Activated T-helper 17 cell treated with anti-CD3 and anti-CD28 coated beads, Interleukin-2, amount 50 U/mL, for 72 hours (primary cell): ENCODE data around the gene SLC9A9. TPM values are rescaled to one million over a fixed set of nuclear protein-coding genes. Genes with fewer than 3 reads are reported as not detected.

Experiments used
- ATAC-seq: fragments of 150-1000 bp; cut with Tn5 transposase; replicated peaks from 2 replicates; pipeline ENCODE4 v1.10.0; 2021; ENCODE audit warnings: mild to moderate bottlenecking, moderate library complexity
- H3K27ac Mint-ChIP-seq: one replicate; pipeline ENCODE4 v1.8.0; 2022; ENCODE audit warnings: mixed read lengths
- H3K27me3 Mint-ChIP-seq: one replicate; pipeline ENCODE4 v1.8.0; 2022; ENCODE audit warnings: mixed read lengths
- H3K36me3 Mint-ChIP-seq: one replicate; pipeline ENCODE4 v1.8.0; 2022; ENCODE audit warnings: low read depth, mild to moderate bottlenecking, mixed read lengths
- H3K4me1 Mint-ChIP-seq: one replicate; pipeline ENCODE4 v1.8.0; 2022; ENCODE audit warnings: mixed read lengths
- H3K4me3 Mint-ChIP-seq: one replicate; pipeline ENCODE4 v1.8.0; 2022; ENCODE audit warnings: mild to moderate bottlenecking, mixed read lengths
- H3K9me3 Mint-ChIP-seq: one replicate; pipeline ENCODE4 v1.8.0; 2022; ENCODE audit warnings: mixed read lengths
- total RNA-seq, 2 donors: library from RNA; stranded (reverse); gene quantifications; one replicate each; pipeline ENCODE4 v1.2.3, GENCODE V29; 2022

The SLC9A9 gene
- total RNA-seq, 2 donors from 2014 or later, result 4.0 to 15.2 TPM

- no peak overlapping the region for H3K4me3 Mint-ChIP-seq
- no peaks in the 10 kb centered on the region for H3K4me1 Mint-ChIP-seq
- H3K27me3 Mint-ChIP-seq, result no peaks in the 10 kb centered on the region
- no peak overlapping the region for H3K27ac Mint-ChIP-seq
- ATAC-seq, result no peak
- no peaks in the 10 kb centered on the region for H3K9me3 Mint-ChIP-seq
- H3K36me3 Mint-ChIP-seq, result peaks cover 6% of the 10 kb centered on the region
Observed at GRCh38 chr3:143269741-143270140, 578.5 kb downstream of the SLC9A9 start.

- H3K27me3 Mint-ChIP-seq, result no peaks in the 10 kb centered on the region
- H3K4me3 Mint-ChIP-seq, result no peak overlapping the region
- no peak overlapping the region for H3K27ac Mint-ChIP-seq
- H3K4me1 Mint-ChIP-seq, result no peaks in the 10 kb centered on the region
- no peak for ATAC-seq
- peaks cover 6% of the 10 kb centered on the region for H3K36me3 Mint-ChIP-seq
- no peaks in the 10 kb centered on the region for H3K9me3 Mint-ChIP-seq
Observed at GRCh38 chr3:143267989-143268388, 580.3 kb downstream of the SLC9A9 start.

DNA sequence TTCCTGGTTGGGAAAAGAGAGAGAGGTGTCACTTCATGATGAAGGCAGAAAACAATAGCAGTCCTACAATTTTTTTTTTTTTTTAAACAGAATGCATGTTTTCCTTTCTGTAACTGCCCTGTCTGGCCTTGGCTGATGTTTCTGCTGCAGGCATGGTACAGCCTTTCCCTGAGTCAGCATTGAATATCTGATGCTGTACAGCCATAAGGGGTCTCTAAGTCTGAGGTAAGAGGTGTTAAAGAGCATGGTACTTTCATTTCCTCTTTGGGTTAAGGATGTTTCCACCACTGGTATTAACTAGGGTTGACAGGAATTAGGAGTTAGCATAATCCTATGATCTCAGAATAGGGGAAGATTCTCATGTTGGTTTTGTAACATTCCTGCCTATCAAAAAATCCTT lies 581.3 kb downstream of the SLC9A9 start:
- Mint-ChIP-seq H3K36me3 (peaks cover 6% of the 10 kb centered on the region), H3K4me1 (no peaks in the 10 kb centered on the region), H3K9me3 (no peaks in the 10 kb centered on the region), H3K4me3 (no peak overlapping the region), H3K27ac (no peak overlapping the region), H3K27me3 (no peaks in the 10 kb centered on the region)
- ATAC-seq, result no peak

DNA sequence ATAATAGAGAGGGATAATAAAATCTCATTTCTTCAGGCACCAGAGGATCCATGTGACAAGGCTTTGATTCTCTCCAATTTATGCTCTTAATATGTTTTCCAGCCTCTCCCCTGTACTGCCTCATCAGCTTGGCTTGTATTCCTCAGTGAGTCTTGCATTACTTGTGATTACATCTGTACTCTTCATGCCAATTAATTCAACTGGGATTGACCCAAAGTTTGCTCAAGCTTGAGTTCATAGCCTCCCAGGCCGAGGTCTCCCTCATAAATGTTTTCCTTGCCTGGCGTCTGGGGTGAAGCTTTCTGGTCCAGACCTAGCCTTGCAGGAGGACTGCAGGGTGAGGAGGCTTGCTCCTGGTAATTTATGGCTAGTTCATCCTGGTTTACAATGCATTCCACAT lies 581.8 kb downstream of the SLC9A9 start:
- no peaks in the 10 kb centered on the region for H3K9me3 Mint-ChIP-seq
- no peak overlapping the region for H3K27ac Mint-ChIP-seq
- no peaks in the 10 kb centered on the region for H3K27me3 Mint-ChIP-seq
- no peak overlapping the region for H3K4me3 Mint-ChIP-seq
- H3K4me1 Mint-ChIP-seq, result no peaks in the 10 kb centered on the region
- no peak for ATAC-seq
- H3K36me3 Mint-ChIP-seq, result peaks cover 6% of the 10 kb centered on the region

DNA sequence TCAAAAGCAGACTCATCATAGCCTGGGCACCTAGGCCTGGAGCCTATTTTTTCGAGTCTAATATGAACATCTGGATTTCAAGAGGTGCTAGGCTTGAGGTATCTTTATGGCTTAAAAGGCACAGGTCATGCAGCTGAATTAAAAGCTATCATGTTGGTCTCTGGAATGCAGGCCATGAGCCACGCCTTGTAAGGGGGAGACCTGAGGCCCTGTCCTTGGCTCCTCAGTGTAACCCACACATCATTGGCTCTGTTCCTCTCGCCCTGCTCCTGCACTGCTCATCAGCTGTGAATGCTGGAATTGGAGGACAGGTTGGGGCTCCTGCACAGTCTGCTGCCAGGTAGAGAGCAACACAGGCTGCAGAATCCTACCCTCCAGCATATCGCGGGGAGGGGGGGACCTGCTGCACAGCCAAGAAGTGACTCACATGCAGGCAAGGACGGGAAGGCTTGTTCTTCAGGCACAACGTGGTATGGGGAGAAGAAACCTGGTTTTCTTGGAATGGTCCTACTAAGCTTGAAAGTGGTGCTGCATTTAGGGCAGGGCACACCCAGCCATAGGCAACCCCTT lies 582.7 kb downstream of the SLC9A9 start:
- H3K4me3 Mint-ChIP-seq, result no peak overlapping the region
- ATAC-seq, result no peak
- H3K4me1 Mint-ChIP-seq, result no peaks in the 10 kb centered on the region
- no peak overlapping the region for H3K27ac Mint-ChIP-seq
- H3K9me3 Mint-ChIP-seq, result no peaks in the 10 kb centered on the region
- H3K27me3 Mint-ChIP-seq, result no peaks in the 10 kb centered on the region
- H3K36me3 Mint-ChIP-seq, result peaks cover 6% of the 10 kb centered on the region

DNA sequence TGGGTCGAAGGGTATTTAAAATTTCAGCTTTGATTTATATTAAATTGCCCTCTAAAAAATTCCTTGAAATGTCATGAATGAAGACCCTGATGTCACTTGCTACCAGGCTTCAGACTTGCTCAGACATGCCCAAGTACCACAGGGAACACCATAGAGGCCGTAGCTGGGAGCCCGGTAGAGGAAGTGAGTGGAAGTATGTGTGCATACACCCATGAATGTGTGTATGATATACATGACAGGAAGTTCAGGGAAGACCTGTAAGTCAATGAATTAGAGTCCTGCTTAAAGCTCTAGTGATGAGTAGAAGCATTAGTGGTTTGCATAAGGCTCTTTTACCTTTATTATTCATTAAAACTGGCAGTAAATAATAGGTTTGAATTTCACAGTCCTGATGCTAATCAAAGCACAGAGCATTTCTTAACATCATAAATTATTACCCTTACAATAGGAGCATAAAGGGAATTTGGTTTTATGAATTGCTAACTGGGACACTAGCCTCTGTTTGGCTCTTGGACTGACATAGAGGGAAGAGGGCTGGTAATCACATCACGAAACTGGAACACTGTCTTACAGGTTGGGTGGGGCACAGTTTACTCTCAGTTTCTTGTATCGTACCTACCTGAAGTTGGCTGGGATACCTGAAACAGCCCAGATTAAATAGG lies 584.3 kb downstream of the SLC9A9 start:
- no peaks in the 10 kb centered on the region for H3K9me3 Mint-ChIP-seq
- peaks cover 6% of the 10 kb centered on the region for H3K36me3 Mint-ChIP-seq
- no peaks in the 10 kb centered on the region for H3K4me1 Mint-ChIP-seq
- H3K4me3 Mint-ChIP-seq, result no peak overlapping the region
- ATAC-seq, result no peak
- H3K27ac Mint-ChIP-seq, result no peak overlapping the region
- H3K27me3 Mint-ChIP-seq, result no peaks in the 10 kb centered on the region

DNA sequence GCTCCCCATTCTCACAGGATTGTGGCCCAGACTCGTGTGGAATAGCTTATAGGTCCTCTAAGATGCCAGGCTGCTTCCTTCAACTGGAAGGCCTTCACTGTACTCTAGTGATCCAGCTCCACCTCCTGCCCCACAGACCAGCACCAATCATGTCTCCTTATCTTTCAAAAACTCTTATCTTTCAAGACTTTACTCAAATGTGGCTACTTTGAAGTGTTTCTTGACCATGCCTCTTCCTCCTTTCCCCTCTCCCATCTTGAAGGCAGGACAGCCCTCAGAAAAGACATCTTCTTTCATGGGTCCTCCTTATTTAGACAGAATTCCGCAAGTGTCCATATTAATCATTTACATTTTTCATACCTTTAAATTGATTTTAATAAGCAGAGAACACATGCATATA lies 586.4 kb downstream of the SLC9A9 start:
- Mint-ChIP-seq H3K36me3 (peaks cover 6% of the 10 kb centered on the region), H3K4me3 (no peak overlapping the region), H3K27me3 (no peaks in the 10 kb centered on the region), H3K4me1 (no peaks in the 10 kb centered on the region), H3K27ac (no peak overlapping the region), H3K9me3 (no peaks in the 10 kb centered on the region)
- no peak for ATAC-seq

GRCh38 chr3:143258692-143259091 lies 589.6 kb downstream of the SLC9A9 start:
- no peak for ATAC-seq
- H3K27ac Mint-ChIP-seq, result no peak overlapping the region
- H3K4me1 Mint-ChIP-seq, result no peaks in the 10 kb centered on the region
- no peaks in the 10 kb centered on the region for H3K9me3 Mint-ChIP-seq
- H3K4me3 Mint-ChIP-seq, result no peak overlapping the region
- no peaks in the 10 kb centered on the region for H3K36me3 Mint-ChIP-seq
- no peaks in the 10 kb centered on the region for H3K27me3 Mint-ChIP-seq

DNA sequence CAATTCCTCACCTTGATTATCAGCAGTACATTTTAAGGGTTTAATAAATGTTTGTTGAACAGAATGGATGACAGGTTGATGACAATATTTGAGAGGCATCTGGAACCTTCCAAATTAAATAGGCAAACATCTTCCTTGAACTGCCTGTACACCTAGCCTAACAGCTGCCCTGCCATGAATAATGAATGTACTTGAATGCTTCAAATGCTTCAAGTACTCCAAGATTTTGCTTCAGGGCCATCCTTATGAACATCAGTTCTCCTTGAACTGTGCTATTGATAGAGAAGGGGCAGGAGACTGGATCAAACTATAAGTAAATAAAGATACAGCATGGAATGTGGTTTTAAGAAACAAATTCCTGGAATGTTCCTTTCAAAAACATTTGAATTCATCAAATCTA lies 591.9 kb downstream of the SLC9A9 start:
- Mint-ChIP-seq H3K27ac (no peak overlapping the region), H3K4me3 (no peak overlapping the region), H3K4me1 (no peaks in the 10 kb centered on the region), H3K36me3 (no peaks in the 10 kb centered on the region), H3K9me3 (no peaks in the 10 kb centered on the region), H3K27me3 (no peaks in the 10 kb centered on the region)
- ATAC-seq, result no peak

DNA sequence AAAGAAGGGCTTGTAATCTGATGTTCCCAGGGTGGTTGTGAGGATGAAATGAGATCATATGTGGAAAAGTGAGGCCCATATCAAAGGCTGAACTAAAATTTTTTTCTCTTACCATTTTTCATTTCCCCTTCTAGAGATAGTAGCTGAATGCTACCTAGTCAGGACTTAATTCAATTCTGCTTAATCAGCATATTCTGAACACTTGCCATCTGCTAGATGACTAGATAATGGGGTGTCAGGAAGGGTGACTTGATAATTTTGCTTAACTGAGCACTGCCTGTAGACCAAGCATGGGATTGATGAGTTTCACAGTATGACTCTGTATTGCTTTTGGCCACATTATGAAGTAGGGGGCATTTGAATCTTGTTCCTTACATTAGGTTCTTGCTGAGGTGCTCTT lies 592.5 kb downstream of the SLC9A9 start:
- Mint-ChIP-seq H3K36me3 (no peaks in the 10 kb centered on the region), H3K4me1 (no peaks in the 10 kb centered on the region), H3K9me3 (no peaks in the 10 kb centered on the region), H3K27ac (no peak overlapping the region), H3K27me3 (no peaks in the 10 kb centered on the region), H3K4me3 (no peak overlapping the region)
- no peak for ATAC-seq

GRCh38 chr3:143252931-143253330 lies 595.3 kb downstream of the SLC9A9 start:
- H3K4me3 Mint-ChIP-seq, result no peak overlapping the region
- H3K36me3 Mint-ChIP-seq, result no peaks in the 10 kb centered on the region
- peaks cover 4% of the 10 kb centered on the region for H3K27me3 Mint-ChIP-seq
- peaks cover 4% of the 10 kb centered on the region for H3K4me1 Mint-ChIP-seq
- no peak for ATAC-seq
- H3K9me3 Mint-ChIP-seq, result peaks cover 5% of the 10 kb centered on the region
- H3K27ac Mint-ChIP-seq, result no peak overlapping the region

DNA sequence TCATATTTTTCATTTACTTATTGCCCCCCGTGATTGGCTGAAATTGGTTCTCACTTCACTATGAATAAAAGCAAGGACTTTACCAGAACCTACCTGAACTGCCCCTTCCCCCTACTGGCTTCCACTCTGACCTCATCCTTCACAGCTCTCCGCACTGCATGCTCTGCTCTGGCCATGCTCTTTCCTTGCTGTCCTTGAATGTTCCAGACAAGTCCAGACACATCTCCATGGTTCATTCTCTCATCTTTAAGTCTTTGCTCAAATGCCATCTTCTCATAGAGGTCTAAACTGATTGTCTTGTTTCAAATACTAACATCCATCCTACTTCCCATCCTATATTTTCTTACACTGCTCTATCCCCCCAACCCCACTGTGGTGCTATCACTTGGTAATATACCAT lies 599.3 kb downstream of the SLC9A9 start:
- no peak for ATAC-seq
- H3K9me3 Mint-ChIP-seq, result peaks cover 5% of the 10 kb centered on the region
- peaks cover 4% of the 10 kb centered on the region for H3K4me1 Mint-ChIP-seq
- H3K36me3 Mint-ChIP-seq, result no peaks in the 10 kb centered on the region
- H3K4me3 Mint-ChIP-seq, result no peak overlapping the region
- H3K27ac Mint-ChIP-seq, result no peak overlapping the region
- H3K27me3 Mint-ChIP-seq, result peaks cover 4% of the 10 kb centered on the region

- Mint-ChIP-seq H3K4me3 (no peak overlapping the region), H3K4me1 (peaks cover 4% of the 10 kb centered on the region), H3K27me3 (peaks cover 4% of the 10 kb centered on the region), H3K9me3 (peaks cover 5% of the 10 kb centered on the region), H3K36me3 (no peaks in the 10 kb centered on the region), H3K27ac (no peak overlapping the region)
- no peak for ATAC-seq
Observed at GRCh38 chr3:143247073-143247472, 601.2 kb downstream of the SLC9A9 start.

GRCh38 chr3:143245692-143246091 lies 602.6 kb downstream of the SLC9A9 start:
- H3K27me3 Mint-ChIP-seq, result peaks cover 4% of the 10 kb centered on the region
- no peak overlapping the region for H3K4me3 Mint-ChIP-seq
- H3K9me3 Mint-ChIP-seq, result peaks cover 5% of the 10 kb centered on the region
- peaks cover 4% of the 10 kb centered on the region for H3K4me1 Mint-ChIP-seq
- H3K27ac Mint-ChIP-seq, result no peak overlapping the region
- no peaks in the 10 kb centered on the region for H3K36me3 Mint-ChIP-seq
- no peak for ATAC-seq

DNA sequence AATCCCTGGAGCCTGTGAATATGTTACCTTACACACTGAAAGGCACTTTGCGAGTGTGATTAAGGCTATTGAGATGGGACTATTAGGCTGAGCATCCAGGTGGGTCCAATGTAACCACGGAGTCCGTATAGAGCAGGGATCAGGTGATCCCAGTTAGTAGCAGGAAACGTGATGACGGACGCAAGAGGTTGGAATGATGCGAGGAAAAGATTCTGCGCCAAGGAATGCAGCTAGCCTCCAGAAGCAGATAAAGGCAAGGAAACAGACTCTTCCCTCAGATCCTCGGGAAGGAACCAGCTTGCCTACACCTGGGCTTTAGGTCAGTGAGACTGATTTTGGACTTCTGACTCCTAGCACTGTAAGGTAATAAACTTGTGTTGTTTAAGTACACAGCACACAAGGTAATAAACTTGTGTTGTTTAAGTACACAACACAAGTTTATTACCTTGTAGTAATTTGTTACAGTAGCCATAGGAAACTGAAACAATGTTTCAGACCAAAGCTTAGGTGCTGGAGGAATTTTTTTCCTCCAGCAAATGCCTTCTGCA lies 603.7 kb downstream of the SLC9A9 start:
- peaks cover 4% of the 10 kb centered on the region for H3K4me1 Mint-ChIP-seq
- peaks cover 5% of the 10 kb centered on the region for H3K9me3 Mint-ChIP-seq
- no peak for ATAC-seq
- H3K27me3 Mint-ChIP-seq, result peaks cover 4% of the 10 kb centered on the region
- no peak overlapping the region for H3K27ac Mint-ChIP-seq
- H3K36me3 Mint-ChIP-seq, result no peaks in the 10 kb centered on the region
- no peak overlapping the region for H3K4me3 Mint-ChIP-seq
